MG63 (cell line): ENCODE results near the gene BORCS5. TPM values are rescaled to one million over a fixed set of nuclear protein-coding genes. Genes with fewer than 3 reads are reported as not detected.

Experiments
- total RNA-seq: library from RNA; depleted of rRNA; stranded (reverse); fragments of >200 nt; shearing (Covaris generic); gene quantifications from 2 replicates; pipeline ENCODE4 v1.2.3, GENCODE V29; 2014; ENCODE audit warnings: low replicate concordance; rRNA removed

Gene BORCS5
- total RNA-seq, 1 experiment from 2014 or later, result 3.6 TPM

Other genes starting within 250 kb of the BORCS5 start
- 7.9 and 10.2 TPM in 2 replicates for gene LRP6, start 90.0 kb upstream of the BORCS5 start, total RNA-seq
- gene MANSC1, start 6.8 kb upstream of the BORCS5 start, total RNA-seq, result 0.92 TPM in 1 of 2 replicates, not detected in the other
- gene DUSP16, start 205.8 kb downstream of the BORCS5 start, total RNA-seq, result 8.3 and 11.5 TPM in 2 replicates